Tibial artery (tissue), 4 donors: Measurements from ENCODE around the gene PNLIPRP1.
A peak's percentile ranks its signal among the peaks of the same experiment; 100 is the strongest.

Experiments used
- DNase-seq, 2 donors: peaks; one replicate each; pipeline ENCODE4 v3.0.0-alpha.2; 2019
- H3K27ac ChIP-seq, 2 donors: fragments of 200-600 bp; sonication (generic) in 1 of 2; 1 replicate in 1 of 2; 2 replicates in 1 of 2; pipeline ENCODE4 v1.5.1; 2018 to 2019; ENCODE audit warnings: mild to moderate bottlenecking in 1 of 2
- H3K27me3 ChIP-seq, 2 donors: fragments of 200-600 bp; sonication (generic) in 1 of 2; one replicate each; pipeline versions ENCODE4 v1.5.1 to v1.6.0; 2016 to 2019
- H3K36me3 ChIP-seq, 3 donors: fragments of 200-600 bp; sonication (generic) in 2 of 3; one replicate each; pipeline ENCODE4 v1.5.1; 2016 to 2019; ENCODE audit warnings: mild to moderate bottlenecking in 2 of 3
- H3K4me1 ChIP-seq, 4 donors: fragments of 200-600 bp; sonication (generic) in 2 of 4; 1 replicate in 3 of 4; 2 replicates in 1 of 4; pipeline ENCODE4 v1.5.1; 2016 to 2019
- H3K4me3 ChIP-seq, 2 donors: fragments of 200-600 bp; sonication (generic) in 1 of 2; 1 replicate in 1 of 2; 2 replicates in 1 of 2; pipeline ENCODE4 v1.5.1; 2018 to 2019; ENCODE audit warnings: mild to moderate bottlenecking in 2 of 2
- H3K9me3 ChIP-seq, 3 donors: fragments of 200-600 bp; sonication (generic) in 1 of 3; one replicate each; pipeline ENCODE4 v1.5.1; 2016 to 2019
- intact Hi-C: fragments of 100-400 bp; cut with DNase I; formaldehyde crosslinking; loops from one replicate; pipeline ENCODE4 v1.15.0; 2023; ENCODE audit warnings: low total_unique reads
- TF ChIP-seq, protein P1 (sequence below), 2 experiments: fragments of 200-600 bp in 1 of 2; fragments of 450-650 bp in 1 of 2; IDR thresholded peaks; one replicate each; pipeline ENCODE4 v1.5.1; 2017 to 2019; ENCODE audit warnings: antibody characterized with exemption in 2 of 2, mild to moderate bottlenecking in 1 of 2, moderate library complexity in 1 of 2

Gene PNLIPRP1

DNA sequence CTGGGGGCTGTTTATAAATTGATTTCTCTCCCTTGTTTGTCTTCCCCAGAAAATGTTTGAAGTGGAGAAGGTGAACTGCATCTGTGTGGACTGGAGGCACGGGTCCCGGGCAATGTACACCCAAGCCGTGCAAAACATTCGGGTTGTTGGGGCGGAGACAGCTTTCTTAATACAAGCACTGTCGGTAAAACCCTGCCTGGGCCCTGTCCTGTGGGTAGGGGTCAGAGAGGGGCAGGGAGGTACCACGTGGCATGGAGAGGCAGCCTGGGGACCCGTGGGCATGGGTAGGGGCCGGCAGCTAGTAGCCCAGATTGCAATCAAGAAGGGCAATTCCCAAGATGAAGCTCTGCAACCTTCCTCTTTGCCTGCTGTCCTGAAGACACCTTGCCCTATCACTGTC lies 36.1 kb downstream of the PNLIPRP1 start:
- intact Hi-C loops = no loop called here
- Histone ChIP-seq H3K36me3 (no peaks in the 10 kb centered on the region), H3K27ac (no peak overlapping the region), H3K27me3 (peaks cover 0 to 38% of the 10 kb centered on the region in 2 donors), H3K9me3 (no peaks in the 10 kb centered on the region), H3K4me1 (peaks cover 0 to 7% (median 3%) of the 10 kb centered on the region in 4 donors), H3K4me3 (no peak overlapping the region)
- no peak for DNase-seq
- TF ChIP-seq, protein P1, sequence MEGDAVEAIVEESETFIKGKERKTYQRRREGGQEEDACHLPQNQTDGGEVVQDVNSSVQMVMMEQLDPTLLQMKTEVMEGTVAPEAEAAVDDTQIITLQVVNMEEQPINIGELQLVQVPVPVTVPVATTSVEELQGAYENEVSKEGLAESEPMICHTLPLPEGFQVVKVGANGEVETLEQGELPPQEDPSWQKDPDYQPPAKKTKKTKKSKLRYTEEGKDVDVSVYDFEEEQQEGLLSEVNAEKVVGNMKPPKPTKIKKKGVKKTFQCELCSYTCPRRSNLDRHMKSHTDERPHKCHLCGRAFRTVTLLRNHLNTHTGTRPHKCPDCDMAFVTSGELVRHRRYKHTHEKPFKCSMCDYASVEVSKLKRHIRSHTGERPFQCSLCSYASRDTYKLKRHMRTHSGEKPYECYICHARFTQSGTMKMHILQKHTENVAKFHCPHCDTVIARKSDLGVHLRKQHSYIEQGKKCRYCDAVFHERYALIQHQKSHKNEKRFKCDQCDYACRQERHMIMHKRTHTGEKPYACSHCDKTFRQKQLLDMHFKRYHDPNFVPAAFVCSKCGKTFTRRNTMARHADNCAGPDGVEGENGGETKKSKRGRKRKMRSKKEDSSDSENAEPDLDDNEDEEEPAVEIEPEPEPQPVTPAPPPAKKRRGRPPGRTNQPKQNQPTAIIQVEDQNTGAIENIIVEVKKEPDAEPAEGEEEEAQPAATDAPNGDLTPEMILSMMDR (IDR thresholded peaks at IDR 0.05) = no peak

DNA sequence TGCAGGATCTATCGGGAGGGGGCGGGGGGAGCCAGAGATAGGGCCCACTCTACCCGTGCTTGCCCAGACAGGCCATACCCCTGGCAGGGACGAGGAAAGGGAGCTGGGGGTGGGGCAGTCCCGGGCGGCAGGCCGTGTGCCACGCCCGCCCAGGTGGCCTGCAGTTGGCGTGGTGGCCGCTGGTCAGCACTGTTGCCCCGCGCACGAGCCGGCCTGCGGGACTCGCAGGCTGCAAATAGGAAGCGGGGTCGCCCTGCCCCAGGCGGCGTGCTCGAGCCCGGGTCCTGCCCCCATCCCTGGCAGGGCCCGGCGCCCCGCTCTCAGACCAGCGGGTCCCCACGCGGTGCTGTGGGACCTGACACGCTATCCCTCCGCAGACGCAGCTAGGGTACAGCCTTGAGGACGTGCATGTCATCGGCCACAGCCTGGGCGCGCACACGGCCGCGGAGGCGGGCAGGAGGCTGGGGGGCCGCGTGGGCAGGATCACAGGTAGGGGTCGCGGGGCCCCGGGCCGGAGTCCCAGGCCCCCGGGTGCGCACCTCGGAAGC lies 36.7 kb downstream of the PNLIPRP1 start:
- no peak overlapping the region for H3K27ac ChIP-seq
- no peaks in the 10 kb centered on the region for H3K36me3 ChIP-seq
- peaks cover 0 to 37% of the 10 kb centered on the region in 2 donors for H3K27me3 ChIP-seq
- no peak for DNase-seq
- peaks cover 0 to 7% (median 3%) of the 10 kb centered on the region in 4 donors for H3K4me1 ChIP-seq
- no peak overlapping the region for H3K4me3 ChIP-seq
- intact Hi-C loops = no loop called here
- TF ChIP-seq, protein P1 (IDR thresholded peaks at IDR 0.05) = peak in 1 of 2 experiments; percentile 5
- H3K9me3 ChIP-seq = no peaks in the 10 kb centered on the region

DNA sequence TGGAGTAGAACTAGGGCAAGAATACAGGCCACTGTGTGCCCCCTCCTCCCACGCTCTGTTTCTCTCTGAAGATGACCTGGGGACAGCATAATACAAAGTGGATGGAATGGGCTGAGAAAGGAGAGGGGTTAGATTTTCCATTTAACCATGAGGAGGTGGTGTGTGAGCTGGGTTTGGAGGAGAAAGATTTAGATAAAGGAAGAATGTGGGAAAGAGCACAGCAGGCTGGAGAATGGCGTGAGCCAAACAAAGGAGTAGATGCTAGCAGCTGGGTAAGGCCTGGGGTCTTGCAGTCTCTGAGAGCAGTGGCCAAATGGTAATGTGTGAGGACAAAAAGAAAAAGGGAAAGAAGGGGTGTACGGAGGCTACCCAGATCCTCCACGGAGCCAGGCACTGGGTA lies 38.6 kb downstream of the PNLIPRP1 start:
- TF ChIP-seq, protein P1 (IDR thresholded peaks at IDR 0.05) = no peak
- DNase-seq = no peak
- H3K4me3 ChIP-seq = no peak overlapping the region
- no peaks in the 10 kb centered on the region for H3K9me3 ChIP-seq
- no peaks in the 10 kb centered on the region for H3K36me3 ChIP-seq
- intact Hi-C loops = no loop called here
- no peak overlapping the region for H3K27ac ChIP-seq
- peaks cover 0 to 29% of the 10 kb centered on the region in 2 donors for H3K27me3 ChIP-seq
- H3K4me1 ChIP-seq = peaks cover 0 to 7% (median 3%) of the 10 kb centered on the region in 4 donors

DNA sequence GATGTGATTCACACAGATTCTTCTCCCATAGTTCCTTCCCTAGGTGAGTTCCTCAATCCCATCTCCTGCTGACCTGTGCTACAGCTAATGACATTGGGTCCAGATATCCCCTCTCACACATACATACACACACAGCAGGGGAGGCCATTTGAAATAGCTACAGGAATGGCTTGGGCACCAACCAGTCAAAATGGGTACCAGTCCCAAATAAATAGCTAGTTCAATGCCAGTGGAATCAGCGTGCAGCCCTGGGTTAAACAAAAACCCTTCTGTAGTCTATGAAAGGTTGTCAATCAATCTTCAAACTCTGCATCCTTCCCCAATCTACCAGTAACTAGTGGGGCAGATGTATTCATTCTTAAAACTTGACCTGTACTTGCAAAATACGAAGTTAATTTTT lies 39.3 kb downstream of the PNLIPRP1 start:
- DNase-seq = no peak
- no peak overlapping the region for H3K4me3 ChIP-seq
- peaks cover 0 to 25% of the 10 kb centered on the region in 2 donors for H3K27me3 ChIP-seq
- intact Hi-C loops = no loop called here
- TF ChIP-seq, protein P1 (IDR thresholded peaks at IDR 0.05) = no peak
- peaks cover 0 to 7% (median 3%) of the 10 kb centered on the region in 4 donors for H3K4me1 ChIP-seq
- no peak overlapping the region for H3K27ac ChIP-seq
- no peaks in the 10 kb centered on the region for H3K9me3 ChIP-seq
- no peaks in the 10 kb centered on the region for H3K36me3 ChIP-seq

DNA sequence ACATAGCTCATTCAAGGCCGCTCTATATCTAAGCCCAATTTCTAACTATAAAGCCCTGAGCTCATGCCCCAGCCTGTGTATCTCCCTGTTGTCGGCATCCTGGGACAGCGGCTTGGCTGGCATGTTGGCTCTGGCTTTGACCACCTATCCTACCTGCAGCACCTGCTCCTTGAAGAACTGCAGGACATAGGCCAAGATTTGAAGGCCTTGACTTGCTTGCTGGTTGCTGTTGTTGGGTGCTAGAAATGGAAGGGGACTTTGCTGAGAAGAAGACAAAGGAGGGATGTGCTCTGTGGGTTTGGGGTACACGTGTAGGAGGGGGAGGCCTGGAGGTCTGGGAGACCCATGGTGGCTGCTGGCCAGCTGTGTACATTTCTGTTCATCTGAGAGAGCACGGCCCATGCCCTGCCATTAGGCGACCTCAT lies 41.1 kb downstream of the PNLIPRP1 start:
- Histone ChIP-seq H3K4me1 (peaks cover 0 to 7% (median 3%) of the 10 kb centered on the region in 4 donors), H3K27me3 (peaks cover 0 to 14% of the 10 kb centered on the region in 2 donors), H3K4me3 (no peak overlapping the region), H3K27ac (no peak overlapping the region), H3K9me3 (no peaks in the 10 kb centered on the region), H3K36me3 (no peaks in the 10 kb centered on the region)
- intact Hi-C loops = no loop called here
- TF ChIP-seq, protein P1 (IDR thresholded peaks at IDR 0.05) = no peak
- no peak for DNase-seq
